ENCODE data around the gene NMU.
"Not testable (repeated sequence)": the region's sequence is repeated elsewhere in the genome, so short reads cannot be mapped to it uniquely, and the experiment has no call there.

The NMU gene

DNA sequence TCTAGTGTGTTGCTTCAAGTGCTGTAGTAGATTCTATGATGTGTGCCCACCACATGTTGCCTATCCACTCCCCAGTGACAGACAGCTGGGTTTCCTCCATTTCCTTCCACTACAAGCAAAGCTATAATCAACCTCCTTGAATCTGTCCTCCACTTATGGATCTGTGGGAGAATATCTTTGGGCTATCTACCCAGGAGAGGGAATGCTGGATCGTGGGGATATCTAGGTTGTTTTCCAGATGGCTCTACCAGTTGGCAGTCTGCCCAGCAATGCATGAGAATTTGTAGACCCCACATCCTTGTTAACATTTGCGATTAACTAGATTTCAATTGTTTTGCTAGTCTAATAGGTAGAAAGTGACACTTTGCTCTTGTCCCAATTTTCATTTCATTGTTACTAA is 10.3 kb downstream of the NMU start:
- in situ Hi-C loops (cut with MboI; ENCODE audit: low sequenced_read_pairs), result no loop called here

DNA sequence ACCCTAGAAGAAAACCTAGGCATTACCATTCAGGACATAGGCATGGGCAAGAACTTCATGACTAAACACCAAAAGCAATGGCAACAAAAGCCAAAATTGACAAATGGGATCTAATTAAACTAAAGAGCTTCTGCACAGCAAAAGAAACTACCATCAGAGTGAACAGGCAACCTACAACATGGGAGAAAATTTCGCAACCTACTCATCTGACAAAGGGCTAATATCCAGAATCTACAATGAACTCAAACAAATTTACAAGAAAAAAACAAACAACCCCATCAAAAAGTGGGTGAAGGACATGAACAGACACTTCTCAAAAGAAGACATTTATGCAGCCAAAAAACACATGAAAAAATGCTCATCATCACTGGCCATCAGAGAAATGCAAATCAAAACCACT is 12.0 kb downstream of the NMU start:
- in situ Hi-C loops (cut with MboI; ENCODE audit: low sequenced_read_pairs), result not testable (repeated sequence)

DNA sequence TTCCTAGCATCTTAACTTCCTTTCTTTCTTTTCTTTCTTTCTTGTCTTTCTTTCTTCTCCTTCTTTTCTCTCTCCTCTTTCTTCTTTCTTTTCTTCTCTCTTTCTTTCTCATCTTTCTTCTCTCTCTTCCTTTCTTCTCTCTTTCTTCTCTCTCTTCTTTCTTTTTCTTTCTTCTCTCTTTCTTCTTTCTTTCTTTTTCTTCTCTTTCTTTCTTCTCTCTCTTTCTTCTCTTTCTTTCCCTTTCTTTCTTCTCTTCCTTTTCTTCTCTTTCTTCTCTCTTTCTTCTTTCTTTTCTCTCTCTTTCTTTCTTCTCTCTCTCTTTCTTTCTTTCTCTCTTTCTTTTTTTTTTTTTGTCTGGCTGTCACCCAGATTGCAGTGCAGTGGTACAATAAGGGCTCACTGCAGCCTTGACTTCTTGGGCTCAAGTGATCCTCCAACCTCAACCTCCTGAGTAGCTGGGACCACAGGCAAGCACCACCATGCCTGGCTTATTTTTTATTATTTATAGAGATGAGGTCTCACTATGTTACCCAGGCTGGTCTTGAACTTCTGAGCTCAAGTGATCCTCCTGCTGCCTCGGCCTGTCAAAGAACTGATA is 17.5 kb downstream of the NMU start:
- in situ Hi-C loops (cut with MboI; ENCODE audit: low sequenced_read_pairs), result no loop called here

DNA sequence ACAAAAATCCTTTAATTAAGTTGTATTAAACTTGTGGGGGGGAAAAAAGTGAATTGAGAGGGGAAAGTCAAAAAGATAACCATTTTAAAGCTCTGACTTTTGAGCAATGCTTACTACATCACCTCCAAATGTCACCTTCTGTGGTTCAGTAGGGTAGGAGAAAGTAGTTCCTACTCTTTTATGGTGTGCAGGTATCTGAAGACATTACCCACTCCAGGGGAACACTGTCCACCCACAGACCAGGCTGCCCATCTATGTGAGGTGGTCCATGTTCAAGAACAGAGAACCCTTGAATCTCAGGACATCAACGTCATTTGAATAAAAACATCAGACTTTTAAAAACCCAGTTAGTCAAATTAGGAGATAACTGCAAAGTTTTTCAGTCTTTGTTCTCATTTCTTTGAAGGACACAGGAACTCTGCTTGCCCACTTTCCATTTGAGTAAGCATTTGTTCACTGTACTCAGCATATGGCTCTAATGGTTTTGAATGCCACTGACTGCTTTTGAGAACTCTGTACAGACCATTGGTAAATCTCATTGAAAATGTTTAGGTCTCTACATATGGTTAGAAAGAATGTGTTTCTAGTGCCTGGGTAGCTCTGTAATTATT is 18.4 kb downstream of the NMU start:
- in situ Hi-C loops (cut with MboI; ENCODE audit: low sequenced_read_pairs), result no loop called here

DNA sequence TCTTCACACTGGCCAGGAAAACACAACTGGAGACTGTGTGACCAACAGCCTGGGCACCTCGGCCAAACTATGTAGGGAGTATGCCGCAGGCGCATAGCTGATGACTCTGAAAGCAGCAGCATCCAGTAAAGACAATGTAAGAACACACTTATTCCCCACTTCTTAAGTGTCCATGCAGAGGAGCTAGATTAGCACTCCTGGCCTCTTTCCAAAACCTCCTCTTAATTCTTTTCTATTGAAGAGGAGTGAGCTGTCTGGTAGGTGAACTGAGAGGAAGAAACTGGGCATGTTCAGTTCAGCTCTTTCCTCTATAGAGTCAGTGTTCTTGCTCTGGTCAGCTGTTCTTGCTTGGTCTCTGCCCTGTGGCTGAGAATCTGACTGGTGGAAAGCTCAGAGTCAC is 21.1 kb downstream of the NMU start:
- in situ Hi-C loops (cut with MboI; ENCODE audit: low sequenced_read_pairs), result no loop called here

DNA sequence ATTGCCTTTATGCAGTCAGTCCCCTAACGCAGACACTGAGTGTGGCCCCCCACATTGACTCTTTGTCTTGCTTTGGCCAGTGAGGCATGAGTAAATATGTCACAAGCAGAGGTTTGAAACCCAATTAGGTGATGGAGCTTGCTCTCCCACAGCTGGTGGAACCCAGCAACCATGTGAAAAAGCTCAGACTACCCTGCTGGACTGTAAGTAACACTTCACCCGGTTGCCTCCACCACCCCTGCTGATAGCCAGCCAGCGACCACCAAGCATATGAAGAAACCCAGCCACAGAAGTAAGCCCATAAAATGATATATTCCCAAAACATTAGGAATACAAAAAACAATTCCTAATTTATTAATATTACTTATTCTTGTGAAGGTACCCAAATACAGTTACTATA is 22.5 kb downstream of the NMU start:
- in situ Hi-C loops (cut with MboI; ENCODE audit: low sequenced_read_pairs), result no loop called here

DNA sequence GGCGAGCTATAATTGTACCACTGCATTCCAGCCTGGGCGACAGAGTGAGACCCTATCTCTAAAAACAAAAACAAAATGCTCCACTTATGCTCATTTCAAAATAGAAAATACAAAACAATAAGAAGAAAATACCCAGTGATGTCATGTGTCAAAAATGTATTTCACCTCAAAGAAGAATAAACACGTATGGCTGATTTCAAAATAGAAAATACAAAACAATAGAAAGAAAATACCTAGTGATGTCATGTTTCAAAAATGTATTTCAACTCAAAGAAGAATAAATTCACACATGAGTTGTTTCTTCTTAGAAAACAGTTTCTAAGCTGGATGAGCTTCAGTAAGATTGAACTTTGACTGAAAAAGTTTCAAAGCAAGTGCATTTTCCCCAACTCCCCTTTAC is 23.8 kb downstream of the NMU start:
- in situ Hi-C loops (cut with MboI; ENCODE audit: low sequenced_read_pairs), result no loop called here

DNA sequence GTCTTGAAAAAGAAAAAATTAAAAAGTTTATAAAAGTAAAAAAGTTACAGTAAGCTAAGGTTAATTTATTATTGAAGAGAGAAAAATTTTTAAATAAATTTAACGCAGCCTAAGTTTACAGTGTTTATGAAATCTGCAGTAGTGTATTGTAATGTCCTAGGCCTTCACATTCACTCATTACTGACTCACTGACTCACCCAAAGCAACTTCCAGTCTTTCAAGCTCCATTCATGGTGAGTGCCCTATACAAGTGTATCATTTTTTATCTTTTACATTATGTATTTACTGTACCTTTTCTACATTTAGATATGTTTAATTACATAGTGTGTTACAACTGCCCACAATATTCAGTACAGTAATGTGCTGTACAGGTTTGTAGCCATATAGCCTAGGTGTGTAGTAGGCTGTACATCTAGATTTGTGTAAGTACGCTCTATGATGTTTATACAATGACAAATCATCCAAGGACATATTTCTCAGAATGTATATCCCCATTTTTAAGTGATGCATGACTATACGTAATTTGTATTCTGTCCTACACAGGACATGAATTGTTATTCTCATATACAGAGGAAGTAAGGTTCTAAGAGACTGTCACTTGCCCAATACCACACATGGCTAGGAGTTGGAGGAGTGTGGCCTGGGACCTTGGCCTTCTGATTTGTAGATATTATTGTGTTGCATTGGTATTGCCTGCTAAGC is 24.6 kb downstream of the NMU start:
- in situ Hi-C loops (cut with MboI; ENCODE audit: low sequenced_read_pairs), result no loop called here

DNA sequence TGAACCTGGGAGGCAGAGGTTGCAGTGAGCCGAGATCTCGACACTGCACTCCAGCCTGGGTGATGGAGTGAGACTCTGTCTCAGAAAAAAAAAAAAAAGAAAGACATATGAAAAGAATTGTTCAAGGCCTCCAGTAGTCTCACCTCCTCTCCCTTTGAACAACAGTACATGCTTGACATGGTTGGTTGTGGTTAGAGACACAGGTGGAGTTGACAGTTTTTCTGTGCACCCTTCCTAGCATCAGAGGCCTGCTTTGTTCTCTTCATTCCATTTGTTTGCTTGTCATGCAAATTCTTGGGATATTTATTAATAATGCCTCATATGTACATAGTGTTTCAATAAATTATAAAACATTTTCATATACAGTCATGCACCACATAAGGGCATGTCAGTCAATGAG is 25.7 kb downstream of the NMU start:
- in situ Hi-C loops (cut with MboI; ENCODE audit: low sequenced_read_pairs), result no loop called here

DNA sequence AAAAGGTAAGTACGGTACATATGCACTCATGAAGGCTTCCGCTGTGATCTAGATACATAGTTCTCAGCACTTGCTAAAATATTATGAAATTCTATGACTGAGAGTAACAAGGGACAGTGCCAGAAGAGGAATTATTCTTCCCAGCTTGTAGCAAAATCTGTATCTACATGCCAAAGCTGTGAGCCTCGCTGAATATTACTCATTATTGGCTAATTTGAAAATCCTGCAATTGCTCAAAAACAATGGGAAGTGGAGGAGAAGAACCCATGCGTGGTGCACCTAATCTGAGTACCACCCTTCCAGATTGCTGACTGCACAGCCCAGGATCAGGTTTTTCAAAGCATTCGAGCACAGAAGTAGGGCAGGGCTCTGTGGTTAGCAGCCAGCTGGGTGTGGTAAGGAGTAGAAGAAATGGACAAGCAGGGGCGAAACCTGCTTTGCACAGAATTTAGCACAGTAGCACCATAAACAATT is 26.7 kb downstream of the NMU start:
- in situ Hi-C loops (cut with MboI; ENCODE audit: low sequenced_read_pairs), result no loop called here

DNA sequence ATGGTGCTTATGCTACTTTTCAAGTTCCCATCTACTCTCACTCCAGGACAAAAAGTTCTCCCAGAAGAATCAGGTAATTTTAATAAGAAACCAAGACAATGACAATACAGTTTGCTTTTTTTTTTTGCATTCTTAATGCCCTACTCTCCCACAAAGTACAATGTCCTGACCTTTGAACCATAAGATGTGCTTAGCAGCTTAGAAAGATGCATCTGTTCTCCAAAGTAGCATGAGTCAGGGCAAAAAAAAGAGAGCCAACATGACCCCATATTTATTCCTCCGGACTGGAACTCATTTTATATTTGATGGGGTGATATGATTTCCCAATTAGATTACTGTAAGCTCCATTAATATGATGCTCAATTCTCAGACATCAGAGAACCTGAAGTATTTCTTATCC is 27.5 kb downstream of the NMU start:
- in situ Hi-C loops (cut with MboI; ENCODE audit: low sequenced_read_pairs), result no loop called here

DNA sequence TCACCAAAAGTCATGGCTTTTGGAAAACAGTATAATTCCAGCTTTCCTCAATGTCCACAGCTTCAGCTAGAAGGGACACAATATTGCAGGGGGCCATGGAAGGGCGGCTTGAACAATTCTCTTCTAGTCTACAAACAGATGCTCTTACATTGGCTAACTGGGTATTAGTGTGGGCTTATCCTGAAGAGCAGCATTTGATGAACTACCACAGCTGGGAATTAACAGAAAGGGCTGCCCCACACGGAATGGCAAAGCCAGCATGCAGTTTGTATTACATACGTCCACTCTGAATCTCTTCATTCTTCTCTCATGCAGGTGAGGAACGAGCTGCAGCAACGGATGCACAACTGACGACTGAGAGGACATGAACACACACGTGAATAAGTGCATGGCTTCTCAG is 31.1 kb downstream of the NMU start:
- in situ Hi-C loops (cut with MboI; ENCODE audit: low sequenced_read_pairs), result no loop called here

DNA sequence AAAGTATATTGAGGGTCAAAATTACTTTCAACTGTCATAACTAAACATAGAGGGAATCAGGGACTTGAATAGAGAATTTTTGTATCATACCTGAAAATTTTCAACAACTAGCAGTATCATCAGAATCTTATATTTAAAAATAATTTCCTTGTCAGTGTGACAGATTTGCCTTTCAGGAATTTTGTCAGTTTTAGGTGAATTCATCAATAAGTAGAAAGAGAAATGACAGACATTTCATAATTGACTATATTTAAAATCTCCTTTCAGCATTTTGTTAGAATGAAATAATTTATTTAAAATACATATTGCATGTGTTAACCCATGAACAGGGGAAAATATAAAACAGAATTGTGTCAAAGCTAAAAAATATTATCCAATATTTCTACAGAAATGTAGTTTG is 35.5 kb downstream of the NMU start:
- in situ Hi-C loops (cut with MboI; ENCODE audit: low sequenced_read_pairs), result no loop called here

DNA sequence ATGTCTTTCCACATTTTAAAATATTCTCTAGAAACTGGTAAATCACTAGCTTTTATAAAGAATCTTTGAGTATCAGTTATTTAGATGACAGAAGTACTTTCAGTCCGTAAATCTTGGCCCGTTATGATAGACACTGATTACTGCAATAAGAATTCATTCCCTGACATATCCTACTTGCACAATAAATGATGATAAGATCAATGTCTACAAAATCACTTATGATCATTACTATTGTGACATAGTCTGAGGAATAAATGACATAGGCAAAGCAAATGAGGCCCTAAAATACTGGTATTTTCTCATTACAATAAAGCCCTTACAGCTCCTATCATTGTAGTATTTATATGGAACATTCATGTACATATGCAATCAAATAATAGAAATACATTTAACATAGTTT is 37.5 kb downstream of the NMU start:
- in situ Hi-C loops (cut with MboI; ENCODE audit: low sequenced_read_pairs), result no loop called here

DNA sequence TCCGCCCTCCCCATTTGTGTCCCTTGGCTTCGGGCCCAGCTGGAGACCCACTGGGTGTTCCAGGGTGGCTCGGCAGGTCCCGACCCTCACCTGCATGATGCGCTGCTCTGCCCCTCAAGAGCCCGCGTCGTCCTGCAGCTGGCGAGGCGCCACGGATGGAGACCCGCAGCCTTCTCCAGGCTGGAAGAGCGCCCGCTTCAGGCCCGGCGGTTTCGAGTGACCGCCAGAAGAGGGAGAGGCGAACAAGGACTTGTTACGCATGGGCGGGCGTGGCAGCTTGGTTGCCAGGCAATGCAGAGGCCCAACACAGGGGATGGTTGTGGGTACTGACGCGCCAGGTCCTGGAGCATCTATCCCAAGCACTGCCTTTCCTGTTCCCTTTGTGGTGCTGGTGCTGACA is 44.1 kb downstream of the NMU start, which contains the start of gene PDCL2:
Gene PDCL2, minus strand, starts transcription at position 232 of the 400 bp plus-strand sequence. Its CDS starts 136 bp downstream, at position 96.
- in situ Hi-C loops (cut with MboI; ENCODE audit: low sequenced_read_pairs), result no loop called here

DNA sequence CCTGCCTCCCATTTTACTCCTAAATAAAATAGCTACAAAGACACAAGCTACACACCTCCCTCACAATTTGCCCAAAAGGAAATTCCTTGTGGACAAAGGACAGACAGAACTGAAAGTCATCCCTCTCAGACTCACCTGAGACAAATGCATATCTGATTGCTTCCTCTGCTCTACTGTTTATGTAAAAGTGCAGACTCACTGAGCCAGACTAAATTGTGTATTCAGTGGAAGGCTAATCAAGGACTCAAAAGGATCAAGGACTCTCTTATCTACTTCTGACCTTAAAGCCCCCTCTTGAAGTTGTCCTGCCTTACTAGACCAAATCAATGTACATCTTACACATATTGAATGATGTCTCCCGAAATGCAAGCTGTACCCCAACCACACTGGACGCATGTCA is 47.9 kb downstream of the NMU start:
- in situ Hi-C loops (cut with MboI; ENCODE audit: low sequenced_read_pairs), result no loop called here

DNA sequence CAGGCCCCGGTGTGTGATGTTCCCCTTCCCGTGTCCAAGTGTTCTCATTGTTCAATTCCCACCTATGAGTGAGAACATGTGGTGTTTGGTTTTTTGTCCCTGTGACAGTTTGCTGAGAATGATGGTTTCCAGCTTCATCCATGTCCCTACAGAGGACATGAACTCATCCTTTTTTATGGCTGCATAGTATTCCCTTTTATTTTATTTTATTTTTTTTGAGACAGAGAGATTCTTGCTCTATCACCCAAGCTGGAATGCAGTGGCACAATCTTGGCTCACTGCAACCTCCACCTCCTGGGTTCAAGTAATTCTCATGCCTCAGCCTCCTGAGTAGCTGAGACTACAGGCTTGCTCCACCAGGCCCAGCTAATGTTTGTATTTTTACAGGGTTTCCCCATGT is 53.3 kb downstream of the NMU start:
- in situ Hi-C loops (cut with MboI; ENCODE audit: low sequenced_read_pairs), result not testable (repeated sequence)

DNA sequence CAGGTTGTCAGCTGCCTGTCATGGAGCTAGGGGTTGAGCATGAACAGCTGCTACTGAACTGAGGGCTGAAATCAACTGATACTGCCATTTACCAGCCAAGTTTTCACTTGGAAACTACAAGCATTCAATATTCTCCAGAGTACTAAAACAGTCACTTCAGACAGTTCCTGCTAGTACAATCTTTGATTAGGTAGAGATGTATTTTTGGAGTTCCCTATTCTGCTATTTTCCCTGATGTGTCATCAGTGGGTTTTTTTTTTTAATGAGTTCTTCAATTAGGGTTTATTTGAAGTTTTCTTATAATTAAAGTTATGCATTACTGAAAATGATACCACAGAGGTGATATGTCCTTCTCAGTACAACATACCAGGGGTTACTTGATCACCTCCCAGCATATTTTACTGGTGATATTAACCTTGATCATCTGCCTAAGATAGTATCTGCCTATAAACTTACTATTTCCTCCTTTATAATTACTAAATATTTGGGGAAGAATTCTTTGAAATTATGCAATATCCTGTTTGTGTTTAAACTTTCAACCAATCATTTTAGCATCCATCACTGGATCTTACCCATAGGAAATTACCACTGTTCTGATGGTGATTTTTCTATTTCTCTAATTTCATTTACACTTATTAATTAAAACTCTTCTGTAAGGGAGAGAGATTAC is 57.6 kb downstream of the NMU start:
- in situ Hi-C loops (cut with MboI; ENCODE audit: low sequenced_read_pairs), result no loop called here

DNA sequence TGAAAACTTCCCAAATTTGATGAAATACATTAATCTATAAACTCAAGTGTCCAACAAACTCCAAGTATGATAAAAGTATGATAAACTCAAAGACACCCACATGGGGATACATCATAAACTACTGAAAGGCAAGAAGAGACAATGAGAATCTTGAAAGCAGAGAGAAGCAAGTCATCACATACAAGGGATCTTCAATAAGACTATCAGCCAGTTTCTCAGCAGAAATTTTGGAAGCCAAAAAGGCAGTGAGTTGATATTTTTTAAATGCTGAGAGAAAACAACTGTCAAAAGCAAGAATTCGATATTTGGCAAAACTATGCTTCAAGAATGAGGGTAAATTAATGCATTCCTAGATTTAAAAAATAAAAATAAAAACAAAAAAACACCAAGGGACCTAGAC is 60.6 kb downstream of the NMU start:
- in situ Hi-C loops (cut with MboI; ENCODE audit: low sequenced_read_pairs), result no loop called here

DNA sequence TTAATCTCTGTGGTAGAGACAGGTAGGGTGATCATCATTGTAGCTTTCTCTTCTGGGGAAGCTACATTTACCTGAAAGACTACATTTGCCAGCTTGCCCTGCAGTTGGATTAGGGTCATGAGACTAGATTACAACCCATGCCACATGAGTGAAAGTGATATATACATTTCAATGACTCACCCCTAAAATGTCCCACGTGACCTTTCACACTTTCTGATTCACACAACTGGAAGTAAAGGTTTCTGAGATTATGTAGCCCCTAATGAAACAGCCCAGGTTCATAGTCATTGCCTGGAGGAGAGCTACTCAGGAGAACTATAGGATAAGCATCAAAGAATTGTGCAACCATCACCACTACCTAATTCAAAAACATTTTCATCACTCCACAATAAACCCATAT is 61.8 kb downstream of the NMU start:
- in situ Hi-C loops (cut with MboI; ENCODE audit: low sequenced_read_pairs), result no loop called here

DNA sequence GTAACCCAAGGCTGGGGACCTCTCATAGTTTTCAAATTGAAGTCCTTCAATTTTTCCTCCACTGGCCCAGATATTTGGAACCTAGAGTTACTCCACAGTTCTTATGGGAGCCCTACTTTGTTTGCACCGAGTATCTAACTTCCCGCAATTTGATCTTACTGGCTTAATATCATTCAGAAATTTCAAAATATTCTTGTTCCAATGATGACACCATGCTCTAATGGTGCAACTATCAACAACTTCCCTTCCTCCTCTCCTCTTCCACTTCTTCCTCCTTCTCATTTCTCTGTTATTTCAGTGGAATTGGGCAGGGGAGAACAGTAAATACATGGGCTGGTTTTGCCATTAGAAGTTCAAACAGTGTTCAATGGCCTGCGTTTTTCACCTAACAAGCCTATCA is 64.3 kb downstream of the NMU start:
- in situ Hi-C loops (cut with MboI; ENCODE audit: low sequenced_read_pairs), result no loop called here

Data from HL-60/S4 treated with phorbol 12-myristate 13-acetate at 8.2 ng/mL for 4 days and 3 days (cell line).